Adrenal gland (tissue), 12 donors: ENCODE results near the gene TEKT5. TPM values are rescaled to one million over a fixed set of nuclear protein-coding genes. Genes with fewer than 3 reads are reported as not detected.

Experiments
- DNase-seq, 7 donors: peaks; one replicate each; pipeline ENCODE4 v3.0.0-alpha.2; 2019 to 2020
- H3K27ac ChIP-seq, 5 donors: fragments of 200-600 bp; sonication (generic) in 4 of 5; 1 replicate in 3 of 5; 2 replicates in 2 of 5; pipeline versions ENCODE4 v1.5.1 to v1.8.0; 2016 to 2020; ENCODE audit warnings: mild to moderate bottlenecking in 1 of 5
- H3K27me3 ChIP-seq: fragments of 200-600 bp; 2 replicates; pipeline ENCODE4 v1.8.0; 2021
- H3K36me3 ChIP-seq, 2 donors: fragments of 200-600 bp; replicated peaks in 1 of 2; 1 replicate in 1 of 2; 2 replicates in 1 of 2; pipeline versions ENCODE4 v1.5.1 to v1.8.0; 2018 to 2022
- H3K4me1 ChIP-seq, 2 donors: fragments of 200-600 bp; replicated peaks in 1 of 2; 1 replicate in 1 of 2; 2 replicates in 1 of 2; pipeline versions ENCODE4 v1.5.1 to v1.8.0; 2018 to 2021
- H3K4me3 ChIP-seq, 4 donors: fragments of 200-600 bp; sonication (generic) in 3 of 4; one replicate each; pipeline ENCODE4 v1.5.1; 2016 to 2018
- H3K9me3 ChIP-seq, 3 donors: fragments of 200-600 bp; sonication (generic) in 1 of 3; replicated peaks in 1 of 3; 1 replicate in 2 of 3; 2 replicates in 1 of 3; pipeline versions ENCODE4 v1.5.1 to v1.8.0; 2016 to 2021
- CTCF ChIP-seq, 6 experiments: fragments of 450-650 bp in 4 of 6; fragments of 200-600 bp in 2 of 6; sonication (generic) in 1 of 6; IDR thresholded peaks; 1 replicate in 5 of 6; 2 replicates in 1 of 6; pipeline versions ENCODE4 v1.5.1 to v1.8.0; 2016 to 2021; ENCODE audit warnings: antibody characterized with exemption in 6 of 6, mild to moderate bottlenecking in 2 of 6, moderate library complexity in 1 of 6
- POLR2A ChIP-seq, 2 donors: fragments of 450-650 bp; IDR thresholded peaks; one replicate each; pipeline ENCODE4 v1.6.1; 2017; ENCODE audit warnings: antibody characterized with exemption in 2 of 2, mild to moderate bottlenecking in 2 of 2, moderate library complexity in 1 of 2
- WGBS, 4 donors: extraction: QIAGEN DNeasy Blood & Tissue Kit in 2 of 4; methylation state at CpG; one replicate each; pipeline versions ENCODE4 v1.1.5 to v1.1.7; 2013 to 2017; 5-methylcytosine and 5-hydroxymethylcytosine counted together
- intact Hi-C, 2 donors: fragments of 100-400 bp; cut with DNase I; formaldehyde crosslinking; loops; one replicate each; pipeline versions ENCODE4 v1.14.1 to v1.15.0; 2022 to 2023
- polyA plus RNA-seq, 3 donors: library from polyadenylated mRNA; stranded (reverse); fragments of 200-250 nt in 2 of 3; fragments of 350-450 nt in 1 of 3; fragmentation: Illumina TruSeq in 1 of 3; extraction: RNeasy Lipid Tissue Mini Kit (QIAGEN cat#74804) in 1 of 3; gene quantifications; one replicate each; pipeline ENCODE4 v1.2.3, GENCODE V29; 2013 to 2014
- total RNA-seq, 9 donors: library from RNA; depleted of rRNA in 4 of 9; stranded (reverse); fragments of >200 nt in 4 of 9; fragments of 120-200 nt in 1 of 9; fragmentation: NEBNext Ultra II Directional in 1 of 9; extraction: Animal tissue kit (Norgen Biotek cat#: 25700) in 1 of 9; gene quantifications; one replicate each; pipeline versions ENCODE4 v1.1.0 to v1.2.4, GENCODE V29; 2013 to 2023
- donor health status: healthy with polysubstance abuse.
- donor health status: Bipolar disorder and iron deficiency.
- donor health status: DM: yes; HTN: yes; CAD: no.
- donor health status: DM: no; HTN: no; CAD: no.
- donor health status: DM: no; HTN: no; CAD: no.
- donor health status: DM: yes; HTN: yes; CAD: no.

The TEKT5 gene
- total and polyA plus RNA-seq, 12 donors, result 0.34 to 0.88 (median 0.43) TPM; not detected in 8

- no peaks in the 10 kb centered on the region for H3K9me3 ChIP-seq
- no peak for DNase-seq
- WGBS, 4 donors, result 80 to 88% (median 85%) methylated on average over 6 of the region's 6 CpGs
- H3K4me3 ChIP-seq, result no peak overlapping the region
- H3K36me3 ChIP-seq, result no peaks in the 10 kb centered on the region
- no peak for TF ChIP-seq CTCF (IDR thresholded peaks at IDR 0.05)
- TF ChIP-seq POLR2A (IDR thresholded peaks at IDR 0.05), result no peak
- intact Hi-C loops, result no loop called here
- H3K4me1 ChIP-seq, result no peaks in the 10 kb centered on the region
- no peaks in the 10 kb centered on the region for H3K27me3 ChIP-seq
- no peak overlapping the region for H3K27ac ChIP-seq
Observed at GRCh38 chr16:10644092-10644491, 50.6 kb downstream of the TEKT5 start.

- Histone ChIP-seq H3K4me3 (no peak overlapping the region), H3K9me3 (no peaks in the 10 kb centered on the region), H3K27ac (no peak overlapping the region), H3K36me3 (no peaks in the 10 kb centered on the region), H3K27me3 (no peaks in the 10 kb centered on the region), H3K4me1 (no peaks in the 10 kb centered on the region)
- WGBS, 4 donors, result 85 to 94% (median 88%) methylated on average over 7 of the region's 7 CpGs
- DNase-seq, result no peak
- TF ChIP-seq CTCF (IDR thresholded peaks at IDR 0.05), result no peak
- TF ChIP-seq POLR2A (IDR thresholded peaks at IDR 0.05), result no peak
- intact Hi-C loops, result no loop called here
Observed at GRCh38 chr16:10642964-10643363, 51.8 kb downstream of the TEKT5 start.

- no peak for DNase-seq
- Histone ChIP-seq H3K36me3 (no peaks in the 10 kb centered on the region), H3K27me3 (no peaks in the 10 kb centered on the region), H3K27ac (no peak overlapping the region), H3K9me3 (no peaks in the 10 kb centered on the region), H3K4me3 (no peak overlapping the region), H3K4me1 (no peaks in the 10 kb centered on the region)
- intact Hi-C loops, result no loop called here
- TF ChIP-seq CTCF (IDR thresholded peaks at IDR 0.05) (no peak), POLR2A (IDR thresholded peaks at IDR 0.05) (no peak)
- WGBS, 4 donors, result 74 to 79% (median 77%) methylated on average over 6 of the region's 6 CpGs
Observed at GRCh38 chr16:10641953-10642949, 52.5 kb downstream of the TEKT5 start.

GRCh38 chr16:10641555-10641952 is 53.2 kb downstream of the TEKT5 start:
- H3K36me3 ChIP-seq, result no peaks in the 10 kb centered on the region
- intact Hi-C loops, result no loop called here
- no peak overlapping the region for H3K27ac ChIP-seq
- H3K9me3 ChIP-seq, result no peaks in the 10 kb centered on the region
- H3K27me3 ChIP-seq, result no peaks in the 10 kb centered on the region
- WGBS, 4 donors, result 90 to 94% (median 91%) methylated on average over 7 of the region's 7 CpGs
- no peaks in the 10 kb centered on the region for H3K4me1 ChIP-seq
- DNase-seq, result no peak
- H3K4me3 ChIP-seq, result no peak overlapping the region
- TF ChIP-seq POLR2A (IDR thresholded peaks at IDR 0.05), result no peak
- TF ChIP-seq CTCF (IDR thresholded peaks at IDR 0.05), result no peak
